HG03097 (cell line): ENCODE data around the gene PRIM1.
"Not testable (repeated sequence)": the region's sequence is repeated elsewhere in the genome, so short reads cannot be mapped to it uniquely, and the experiment has no call there.

Experiments
- ATAC-seq: cut with Tn5 transposase; IDR thresholded peaks from one replicate; pipeline ENCODE4 v1.9.1; 2021; ENCODE audit not compliant: unreplicated experiment, low FRiP score

The PRIM1 gene

GRCh38 chr12:56763753-56764657 lies 11.9 kb upstream of the PRIM1 start:
- ATAC-seq, result no peak

- no peak for ATAC-seq
Observed at GRCh38 chr12:56761812-56762211, 9.7 kb upstream of the PRIM1 start.

GRCh38 chr12:56760460-56760859 lies 8.3 kb upstream of the PRIM1 start:
- ATAC-seq, result no peak

GRCh38 chr12:56759263-56759908 lies 7.3 kb upstream of the PRIM1 start:
- ATAC-seq, result no peak

- ATAC-seq, result no peak
Observed at GRCh38 chr12:56758728-56759262, 6.7 kb upstream of the PRIM1 start.

GRCh38 chr12:56757971-56758370 lies 5.8 kb upstream of the PRIM1 start:
- ATAC-seq, result not testable (repeated sequence)

- ATAC-seq, result no peak
Observed at GRCh38 chr12:56753566-56753965, 1.4 kb upstream of the PRIM1 start.

- not testable (repeated sequence) for ATAC-seq
Observed at GRCh38 chr12:56750596-56750995, 1.5 kb downstream of the PRIM1 start.

GRCh38 chr12:56749853-56750252 lies 2.3 kb downstream of the PRIM1 start:
- ATAC-seq, result no peak

GRCh38 chr12:56749359-56749758 lies 2.8 kb downstream of the PRIM1 start:
- no peak for ATAC-seq

GRCh38 chr12:56728139-56728861 lies 23.8 kb downstream of the PRIM1 start:
- ATAC-seq, result no peak

- not testable (repeated sequence) for ATAC-seq
Observed at GRCh38 chr12:56726196-56726675, 25.9 kb downstream of the PRIM1 start.

- no peak for ATAC-seq
Observed at GRCh38 chr12:56725723-56726102, 26.4 kb downstream of the PRIM1 start.

GRCh38 chr12:56724972-56725722 lies 27.0 kb downstream of the PRIM1 start, which contains the start of gene NACA:
Gene NACA (minus strand): TSS chr12:56725299. CDS start chr12:56724521, 778 bp downstream.
- ATAC-seq, result peak; percentile 91

- no peak for ATAC-seq
Observed at GRCh38 chr12:56724701-56724971, 27.5 kb downstream of the PRIM1 start.

- ATAC-seq, result no peak
Observed at GRCh38 chr12:56723889-56724700, 28.0 kb downstream of the PRIM1 start.

- ATAC-seq, result no peak
Observed at GRCh38 chr12:56723352-56723751, 28.8 kb downstream of the PRIM1 start.

GRCh38 chr12:56722832-56723231 lies 29.3 kb downstream of the PRIM1 start:
- no peak for ATAC-seq

- ATAC-seq, result no peak
Observed at GRCh38 chr12:56721721-56722120, 30.4 kb downstream of the PRIM1 start.
